ENCODE results near the gene TNNT1. TPM values are rescaled to one million over a fixed set of nuclear protein-coding genes. Genes with fewer than 3 reads are reported as not detected.

The TNNT1 gene
- total RNA-seq, 1 donor from 2014 or later = 48.9 TPM

DNA sequence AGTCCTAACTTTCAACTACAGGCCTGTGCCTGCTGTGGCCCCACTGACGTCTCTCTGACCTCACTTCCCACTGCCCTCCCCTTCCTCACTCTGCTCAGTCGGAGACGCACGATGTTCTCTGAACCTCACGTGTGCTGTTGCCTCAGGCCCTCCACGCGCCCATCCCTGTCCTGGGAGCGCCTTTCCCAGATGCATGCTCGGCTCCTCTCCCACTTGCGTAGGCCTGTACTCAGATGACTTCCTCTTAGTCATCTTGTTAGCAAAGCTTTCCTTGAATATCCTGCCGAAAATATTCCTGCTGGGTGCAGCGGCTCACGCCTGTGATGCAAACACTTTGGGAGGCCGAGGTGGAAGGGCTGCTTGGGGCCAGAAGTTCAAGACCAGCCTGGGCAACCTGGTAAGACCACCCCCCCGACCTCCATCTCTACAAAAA, 40.4 kb upstream of the TNNT1 start:
- Mint-ChIP-seq H3K27ac (no peak overlapping the region), H3K27me3 (ENCODE audit: low read depth) (peaks cover 41% of the 10 kb centered on the region), H3K4me3 (no peak overlapping the region), H3K4me1 (no peaks in the 10 kb centered on the region), H3K9me3 (no peaks in the 10 kb centered on the region), H3K36me3 (no peaks in the 10 kb centered on the region)
- TF ChIP-seq, protein P1, sequence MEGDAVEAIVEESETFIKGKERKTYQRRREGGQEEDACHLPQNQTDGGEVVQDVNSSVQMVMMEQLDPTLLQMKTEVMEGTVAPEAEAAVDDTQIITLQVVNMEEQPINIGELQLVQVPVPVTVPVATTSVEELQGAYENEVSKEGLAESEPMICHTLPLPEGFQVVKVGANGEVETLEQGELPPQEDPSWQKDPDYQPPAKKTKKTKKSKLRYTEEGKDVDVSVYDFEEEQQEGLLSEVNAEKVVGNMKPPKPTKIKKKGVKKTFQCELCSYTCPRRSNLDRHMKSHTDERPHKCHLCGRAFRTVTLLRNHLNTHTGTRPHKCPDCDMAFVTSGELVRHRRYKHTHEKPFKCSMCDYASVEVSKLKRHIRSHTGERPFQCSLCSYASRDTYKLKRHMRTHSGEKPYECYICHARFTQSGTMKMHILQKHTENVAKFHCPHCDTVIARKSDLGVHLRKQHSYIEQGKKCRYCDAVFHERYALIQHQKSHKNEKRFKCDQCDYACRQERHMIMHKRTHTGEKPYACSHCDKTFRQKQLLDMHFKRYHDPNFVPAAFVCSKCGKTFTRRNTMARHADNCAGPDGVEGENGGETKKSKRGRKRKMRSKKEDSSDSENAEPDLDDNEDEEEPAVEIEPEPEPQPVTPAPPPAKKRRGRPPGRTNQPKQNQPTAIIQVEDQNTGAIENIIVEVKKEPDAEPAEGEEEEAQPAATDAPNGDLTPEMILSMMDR (IDR thresholded peaks at IDR 0.05; ENCODE audit: unreplicated experiment) = no peak
- DNase-seq (ENCODE audit: low spot score in 2 of 2, unreplicated experiment in 2 of 2) = no peak

DNA sequence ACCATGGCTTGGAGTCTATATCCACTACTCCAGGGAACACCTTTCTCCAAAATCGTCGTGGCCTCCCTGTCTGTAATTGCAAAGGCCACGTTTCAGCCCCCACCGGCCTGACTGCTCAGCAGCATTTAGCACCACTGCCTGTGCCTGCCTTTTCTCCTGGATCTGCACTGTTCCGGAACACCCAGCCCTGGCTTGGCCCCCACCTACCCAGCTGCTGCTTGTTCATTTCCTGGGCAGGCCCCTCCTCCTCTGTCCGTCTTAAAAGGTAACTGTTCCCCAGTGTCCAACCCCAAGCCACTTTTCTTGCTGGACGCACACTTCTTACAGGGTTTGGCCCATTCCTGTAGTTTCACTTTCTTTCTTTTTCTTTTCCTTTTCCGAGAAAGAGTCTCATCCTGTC, 39.6 kb upstream of the TNNT1 start:
- no peak for DNase-seq (ENCODE audit: low spot score in 2 of 2, unreplicated experiment in 2 of 2)
- Mint-ChIP-seq H3K9me3 (no peaks in the 10 kb centered on the region), H3K27me3 (ENCODE audit: low read depth) (peaks cover 45% of the 10 kb centered on the region), H3K36me3 (no peaks in the 10 kb centered on the region), H3K4me3 (no peak overlapping the region), H3K4me1 (no peaks in the 10 kb centered on the region), H3K27ac (no peak overlapping the region)
- TF ChIP-seq, protein P1 (IDR thresholded peaks at IDR 0.05; ENCODE audit: unreplicated experiment) = no peak

DNA sequence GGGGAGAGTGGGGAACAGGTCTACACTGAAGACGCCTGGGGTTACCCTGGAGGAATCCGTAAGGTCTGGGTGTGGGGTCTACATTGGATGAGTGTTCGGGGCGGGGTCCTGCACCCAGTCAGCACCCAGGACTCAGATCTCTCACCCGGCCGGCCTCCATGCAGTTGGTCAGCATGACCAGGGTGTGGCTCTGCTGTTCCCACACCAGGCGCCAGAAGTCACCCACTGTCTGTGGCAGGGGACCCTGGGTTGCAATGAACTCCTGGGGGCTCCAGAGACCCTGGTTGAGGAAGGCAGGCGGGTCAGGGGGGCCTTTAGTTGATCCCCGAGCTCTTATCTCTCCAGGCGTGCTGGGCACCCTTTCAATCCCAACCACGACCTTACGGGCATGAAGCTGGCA, 37.1 kb upstream of the TNNT1 start:
- DNase-seq (ENCODE audit: low spot score in 2 of 2, unreplicated experiment in 2 of 2) = no peak
- no peak overlapping the region for H3K4me3 Mint-ChIP-seq
- H3K27me3 Mint-ChIP-seq (ENCODE audit: low read depth) = peaks cover 55% of the 10 kb centered on the region
- TF ChIP-seq, protein P1 (IDR thresholded peaks at IDR 0.05; ENCODE audit: unreplicated experiment) = no peak
- H3K9me3 Mint-ChIP-seq = no peaks in the 10 kb centered on the region
- no peaks in the 10 kb centered on the region for H3K4me1 Mint-ChIP-seq
- H3K27ac Mint-ChIP-seq = no peak overlapping the region
- no peaks in the 10 kb centered on the region for H3K36me3 Mint-ChIP-seq

DNA sequence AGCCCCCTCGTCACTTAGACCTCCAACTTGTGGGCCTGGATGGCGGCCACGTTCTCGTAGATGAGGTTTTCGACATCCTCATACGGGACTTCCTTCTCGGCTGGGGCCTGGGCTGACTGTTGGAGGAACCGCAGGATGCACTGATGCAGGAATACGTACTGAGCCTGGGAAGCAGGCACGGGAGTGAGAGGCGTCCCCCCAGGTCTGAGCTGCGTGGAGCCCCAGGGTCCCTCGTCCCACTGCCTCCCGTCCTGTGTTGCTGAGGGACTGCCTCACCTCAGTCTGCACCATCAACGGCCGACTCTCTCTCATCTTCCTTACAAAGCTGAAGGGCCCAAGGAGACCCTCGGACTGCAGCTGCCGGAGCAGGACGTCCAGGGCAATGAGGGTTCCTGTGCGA, 32.7 kb upstream of the TNNT1 start:
- Mint-ChIP-seq H3K27me3 (ENCODE audit: low read depth) (peaks cover 83% of the 10 kb centered on the region), H3K27ac (no peak overlapping the region), H3K9me3 (no peaks in the 10 kb centered on the region), H3K4me1 (peaks cover 10% of the 10 kb centered on the region), H3K4me3 (no peak overlapping the region), H3K36me3 (no peaks in the 10 kb centered on the region)
- TF ChIP-seq, protein P1 (IDR thresholded peaks at IDR 0.05; ENCODE audit: unreplicated experiment) = no peak
- DNase-seq (ENCODE audit: low spot score in 2 of 2, unreplicated experiment in 2 of 2) = no peak

DNA sequence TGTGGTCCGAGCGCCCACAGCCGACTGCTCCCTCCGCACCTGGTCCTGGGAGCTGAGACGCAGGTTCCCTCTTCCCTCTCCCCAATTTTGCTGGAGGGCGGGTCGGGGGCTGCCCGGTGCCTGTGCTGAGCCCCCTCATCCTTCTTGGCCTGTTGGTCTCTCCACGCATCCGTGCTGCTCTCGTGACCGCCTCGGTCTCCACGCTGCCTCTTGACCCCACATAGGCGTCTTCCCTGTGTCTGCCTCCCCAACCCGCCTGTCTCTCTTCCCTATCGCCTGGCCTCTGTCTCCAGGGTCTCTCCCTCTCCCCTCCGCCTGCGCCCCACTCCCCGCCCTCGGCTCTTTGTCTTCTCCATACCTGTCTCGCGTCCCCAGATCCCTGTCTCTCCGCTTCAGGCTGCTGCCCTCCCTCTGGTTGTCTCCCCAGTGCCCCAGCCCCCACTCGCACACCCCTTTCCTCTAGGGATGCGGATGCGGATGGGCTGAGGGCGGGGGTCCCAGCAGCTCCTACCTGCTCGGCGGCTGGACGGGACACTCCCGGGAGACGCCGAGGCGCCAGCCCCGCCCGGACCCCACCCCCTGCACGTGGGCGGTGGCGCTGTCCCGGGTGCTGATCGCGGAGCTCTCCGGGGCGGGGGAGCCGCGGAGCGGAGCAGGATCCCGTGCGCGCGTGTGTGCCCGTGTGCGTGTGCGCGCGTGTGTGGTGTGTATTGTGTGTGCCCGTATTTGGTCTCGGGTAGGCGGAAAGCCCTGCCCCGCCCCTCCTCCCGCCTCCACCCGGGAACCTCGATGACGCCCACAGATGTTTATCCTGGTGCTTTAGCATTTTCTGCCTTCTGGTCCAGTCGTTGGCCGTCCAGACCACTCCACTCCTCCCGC, 30.8 kb upstream of the TNNT1 start, which contains the start of gene SYT5:
TSS of gene SYT5 (minus strand) at position 684 of the 879 bp plus-strand sequence. CDS start 1,248 bp downstream, outside the sequence.
- TF ChIP-seq, protein P1 (IDR thresholded peaks at IDR 0.05; ENCODE audit: unreplicated experiment) = no peak
- Mint-ChIP-seq H3K4me3 (peak within 1 kb of the TSS; percentile 68), H3K27ac (no peak within 1 kb of the TSS), H3K36me3 (no peaks in the 10 kb centered on the region), H3K27me3 (ENCODE audit: low read depth) (peaks cover 87% of the 10 kb centered on the region), H3K4me1 (peaks cover 10% of the 10 kb centered on the region), H3K9me3 (no peaks in the 10 kb centered on the region)
- DNase-seq (ENCODE audit: low spot score in 2 of 2, unreplicated experiment in 2 of 2) = peak; percentile 66 to 80

Data from mesothelial cell of epicardium (in vitro differentiated cells).